ENCODE measurements around the gene MYLK3. TPM values are rescaled to one million over a fixed set of nuclear protein-coding genes. Genes with fewer than 3 reads are reported as not detected.

Gene MYLK3
- total and polyA plus RNA-seq, 2 donors (not counting 3 experiments of a cell fraction or from before 2014, with no cell fraction given), result not detected

- H3K79me2 ChIP-seq (ENCODE audit: control insufficient read depth, insufficient read depth, low read length), result peaks cover 19% of the 10 kb centered on the region
- no peaks in the 10 kb centered on the region for H3K9me3 ChIP-seq (replicated peaks; ENCODE audit: control insufficient read depth, insufficient read depth, low read length)
- DNase-seq (ENCODE audit: low read depth, low spot score) (no peak), FAIRE-seq (no peak)
- ChIA-PET POLR2A (no interaction called here), CTCF (no interaction called here)
- no peak overlapping the region for H3K4me2 ChIP-seq (ENCODE audit: insufficient read depth, low read length)
- peaks cover 17% of the 10 kb centered on the region for H3K4me1 ChIP-seq (ENCODE audit: control insufficient read depth, extremely low read depth, insufficient read depth, low read length)
- no peaks in the 10 kb centered on the region for H4K20me1 ChIP-seq (replicated peaks; ENCODE audit: control insufficient read depth, extremely low read depth, insufficient read depth, low read length)
- H3K27ac ChIP-seq (ENCODE audit: insufficient read depth, low read depth, low read length), result no peak overlapping the region
- no peak overlapping the region for H3K4me3 ChIP-seq (replicated peaks in 1 of 3; ENCODE audit: insufficient read depth in 1 of 3, low read depth in 1 of 3, low read length in 3 of 3)
- H3K9me1 ChIP-seq (replicated peaks; ENCODE audit: control insufficient read depth, extremely low read depth, insufficient read depth, low read length), result no peaks in the 10 kb centered on the region
- dilution Hi-C loops (cut with MboI; ENCODE audit: extremely low pct_ligation_motif_present, low sequenced_read_pairs), result no loop called here
- peaks cover 0 to 17% of the 10 kb centered on the region in 2 experiments for H3K36me3 ChIP-seq (ENCODE audit: control insufficient read depth in 2 of 2, extremely low read depth in 1 of 2, insufficient read depth in 2 of 2, low read length in 2 of 2)
- H3K27me3 ChIP-seq (ENCODE audit: control insufficient read depth in 2 of 2, insufficient read depth in 2 of 2, low read length in 2 of 2), result no peaks in the 10 kb centered on the region
- TF ChIP-seq CTCF (IDR thresholded peaks at IDR 0.05; ENCODE audit: extremely low read depth in 1 of 2, insufficient read depth in 1 of 2, low read depth in 1 of 2, low read length in 2 of 2) (no peak), MAX (IDR thresholded peaks at IDR 0.05; ENCODE audit: insufficient read depth, insufficient read length) (no peak), EZH2 (IDR thresholded peaks at IDR 0.05; ENCODE audit: borderline replicate concordance, low read depth, low read length, severe bottlenecking) (no peak), GATA2 (IDR thresholded peaks at IDR 0.05; ENCODE audit: insufficient read depth, insufficient read length, low read depth, low read length) (no peak), FOS (IDR thresholded peaks at IDR 0.05; ENCODE audit: borderline replicate concordance, insufficient read depth, low read length) (no peak), POLR2AphosphoS5 (IDR thresholded peaks at IDR 0.05; ENCODE audit: insufficient read depth, low read depth, low read length) (no peak), JUN (IDR thresholded peaks at IDR 0.05; ENCODE audit: borderline replicate concordance, insufficient read depth, insufficient read length, low read depth) (no peak), POLR2A (IDR thresholded peaks at IDR 0.05; ENCODE audit: low read depth, low read length) (no peak), MYC (IDR thresholded peaks at IDR 0.05; ENCODE audit: low read depth, low read length) (no peak)
- intact Hi-C loops (cut with micrococcal nuclease), result loop anchor here (5.0 kb wide), 2 partner anchors 49 to 109 kb away; no protein-coding TSS in a partner anchor
- no TSS peak for BruUV-seq (replicated peaks)
- no peak overlapping the region for H2AFZ ChIP-seq (ENCODE audit: low read depth, low read length)
- H3K9ac ChIP-seq (replicated peaks; ENCODE audit: extremely low read depth, insufficient read depth, low read length), result no peak overlapping the region
Measured at GRCh38 chr16:46693598-46693997, 54.5 kb downstream of the MYLK3 start.
